Glomerular visceral epithelial cell (primary cell): ENCODE results near the gene UBL4A.

ENCODE experiments used
- DNase-seq: peaks from one replicate; pipeline ENCODE4 v3.0.0-alpha.2; 2016; ENCODE audit errors: extremely low spot score

The UBL4A gene

GRCh38 chrX:154482786-154483185 is 3.6 kb downstream of the UBL4A start:
- DNase-seq: no peak

GRCh38 chrX:154481911-154482601 is 4.4 kb downstream of the UBL4A start:
- DNase-seq: no peak

- DNase-seq: no peak
These were observed 5.2 kb downstream of the UBL4A start for GRCh38 chrX:154481195-154481594.

GRCh38 chrX:154478728-154479622 is 7.4 kb downstream of the UBL4A start, which contains the start of gene LAGE3:
TSS of gene LAGE3 (minus strand) at chrX:154479281. CDS start at chrX:154478915, 366 bp downstream.
- peak; percentile 89 for DNase-seq

GRCh38 chrX:154477891-154478477 is 8.4 kb downstream of the UBL4A start:
- no peak for DNase-seq

GRCh38 chrX:154476821-154477220 is 9.6 kb downstream of the UBL4A start:
- DNase-seq: peak; percentile 21

- DNase-seq: no peak
These were observed 12.7 kb downstream of the UBL4A start for GRCh38 chrX:154473683-154474082.

GRCh38 chrX:154472685-154473632 is 13.5 kb downstream of the UBL4A start:
- no peak for DNase-seq

GRCh38 chrX:154471839-154472684 is 14.4 kb downstream of the UBL4A start:
- no peak for DNase-seq

GRCh38 chrX:154470914-154471568 is 15.4 kb downstream of the UBL4A start:
- no peak for DNase-seq

GRCh38 chrX:154470434-154470833 is 16.0 kb downstream of the UBL4A start:
- no peak for DNase-seq

- DNase-seq: no peak
These were observed 16.5 kb downstream of the UBL4A start for GRCh38 chrX:154469880-154470279.

- no peak for DNase-seq
These were observed 17.3 kb downstream of the UBL4A start for GRCh38 chrX:154469114-154469513.

- no peak for DNase-seq
These were observed 18.2 kb downstream of the UBL4A start for GRCh38 chrX:154468217-154468616.

GRCh38 chrX:154467556-154467955 is 18.9 kb downstream of the UBL4A start:
- no peak for DNase-seq

- no peak for DNase-seq
These were observed 19.5 kb downstream of the UBL4A start for GRCh38 chrX:154466907-154467306.

GRCh38 chrX:154466036-154466435 is 20.4 kb downstream of the UBL4A start:
- no peak for DNase-seq

GRCh38 chrX:154465601-154466000 is 20.8 kb downstream of the UBL4A start:
- no peak for DNase-seq

- DNase-seq: no peak
These were observed 21.5 kb downstream of the UBL4A start for GRCh38 chrX:154464806-154465365.
